Effector CD4-positive, alpha-beta T cell (primary cell): ENCODE data around the gene BMP7.

Experiments used
- DNase-seq: peaks from one replicate; pipeline ENCODE4 v3.0.0-alpha.2; 2020

Gene BMP7

GRCh38 chr20:57225197-57225733 is 41.2 kb downstream of the BMP7 start:
- DNase-seq: no peak

GRCh38 chr20:57224641-57225138 is 41.8 kb downstream of the BMP7 start:
- DNase-seq: no peak

- no peak for DNase-seq
Measured at GRCh38 chr20:57223648-57224489, 42.6 kb downstream of the BMP7 start.

- no peak for DNase-seq
Measured at GRCh38 chr20:57222631-57222950, 43.9 kb downstream of the BMP7 start.

GRCh38 chr20:57221916-57222630 is 44.4 kb downstream of the BMP7 start:
- no peak for DNase-seq

- no peak for DNase-seq
Measured at GRCh38 chr20:57220337-57221145, 45.9 kb downstream of the BMP7 start.

- DNase-seq: no peak
Measured at GRCh38 chr20:57219071-57219677, 47.3 kb downstream of the BMP7 start.

GRCh38 chr20:57218489-57218888 is 48.0 kb downstream of the BMP7 start:
- no peak for DNase-seq

GRCh38 chr20:57217802-57218201 is 48.6 kb downstream of the BMP7 start:
- no peak for DNase-seq

- no peak for DNase-seq
Measured at GRCh38 chr20:57216669-57217068, 49.8 kb downstream of the BMP7 start.

- DNase-seq: no peak
Measured at GRCh38 chr20:57215826-57216471, 50.5 kb downstream of the BMP7 start.

GRCh38 chr20:57215426-57215825 is 51.0 kb downstream of the BMP7 start:
- DNase-seq: no peak

- DNase-seq: no peak
Measured at GRCh38 chr20:57214948-57215347, 51.5 kb downstream of the BMP7 start.

- DNase-seq: no peak
Measured at GRCh38 chr20:57214427-57214826, 52.0 kb downstream of the BMP7 start.

- no peak for DNase-seq
Measured at GRCh38 chr20:57213924-57214323, 52.5 kb downstream of the BMP7 start.

- DNase-seq: no peak
Measured at GRCh38 chr20:57213291-57213690, 53.1 kb downstream of the BMP7 start.

GRCh38 chr20:57212534-57213276 is 53.7 kb downstream of the BMP7 start:
- no peak for DNase-seq

GRCh38 chr20:57211908-57212533 is 54.4 kb downstream of the BMP7 start:
- DNase-seq: no peak

- DNase-seq: no peak
Measured at GRCh38 chr20:57211406-57211805, 55.0 kb downstream of the BMP7 start.

- no peak for DNase-seq
Measured at GRCh38 chr20:57210911-57211280, 55.5 kb downstream of the BMP7 start.
